ENCODE data around the gene GPR132.
A peak's percentile ranks its signal among the peaks of the same experiment; 100 is the strongest.

The GPR132 gene

DNA sequence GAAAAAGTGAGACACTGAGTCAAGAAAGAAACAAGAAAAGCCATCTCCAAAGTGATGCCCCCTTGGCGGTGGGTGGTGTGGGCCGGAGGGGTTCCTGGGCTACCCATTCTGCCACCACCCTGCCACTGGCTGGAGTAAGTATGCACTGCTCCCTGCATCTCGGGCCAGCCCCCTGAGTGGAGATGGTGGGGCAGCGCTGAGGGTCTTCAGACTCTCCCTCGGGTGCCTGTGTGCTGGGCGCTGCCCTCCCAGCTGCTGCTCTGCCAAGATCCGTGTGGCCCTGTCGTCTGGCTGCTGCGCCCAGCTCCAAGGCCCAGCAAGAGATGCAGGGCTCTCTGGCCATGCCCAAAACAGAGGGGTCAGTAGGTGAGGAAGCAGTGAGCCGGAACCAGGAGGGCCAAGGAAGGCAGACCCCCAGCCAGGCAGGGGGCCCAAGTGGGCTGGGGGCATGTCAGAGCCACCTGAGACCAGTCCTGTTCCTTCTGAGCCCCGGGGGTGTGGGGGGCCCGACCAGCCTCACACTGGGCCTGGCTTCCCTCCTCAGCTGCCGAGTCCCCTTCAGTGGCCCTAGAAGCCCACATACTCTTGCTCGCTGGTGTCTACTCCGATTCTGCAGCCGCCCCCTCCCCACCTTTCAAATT lies 5.2 kb downstream of the GPR132 start:
- DNase-seq, result no peak

DNA sequence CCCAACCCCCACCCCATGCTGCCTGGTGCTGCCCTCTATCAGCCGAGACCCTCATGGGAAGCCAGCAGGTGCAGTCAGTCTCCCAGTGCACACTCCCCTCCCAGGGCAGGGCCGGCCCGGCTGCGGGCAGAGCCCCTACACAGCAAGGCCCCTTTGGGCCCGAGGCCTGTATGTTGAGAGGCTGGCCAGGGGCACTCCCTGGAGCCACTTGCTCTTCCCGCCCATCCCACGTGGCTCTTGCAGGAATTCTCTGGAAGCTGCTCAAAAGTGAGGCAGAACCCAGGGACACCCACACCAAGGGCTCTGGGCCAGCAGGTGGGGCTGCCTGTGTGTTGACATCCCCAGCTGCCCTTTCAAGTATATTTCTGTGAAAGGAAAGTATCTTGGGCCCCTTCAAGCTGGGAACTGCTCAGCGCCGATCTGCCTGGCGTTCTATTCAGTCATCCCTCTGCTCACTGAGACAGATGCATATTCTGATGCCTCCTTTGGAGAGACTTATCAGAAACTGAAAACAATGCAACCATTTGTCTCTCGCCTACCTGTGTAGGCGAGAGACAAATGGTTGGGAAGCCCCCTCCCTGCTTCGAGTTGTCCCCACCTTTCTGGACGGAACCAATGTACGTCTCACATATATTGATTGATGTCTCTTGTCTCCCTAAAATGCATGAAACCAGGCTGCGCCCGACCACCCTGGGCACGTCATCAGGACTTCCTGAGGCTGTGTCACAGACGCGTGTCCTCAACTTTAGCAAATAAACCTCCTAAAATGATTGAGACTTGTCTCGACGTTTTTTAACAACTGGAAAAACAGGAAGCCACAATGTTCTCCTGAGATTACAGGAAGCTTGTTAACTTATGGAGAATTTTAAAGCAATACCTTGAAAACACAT lies 6.0 kb downstream of the GPR132 start:
- DNase-seq, result peak; percentile 81

DNA sequence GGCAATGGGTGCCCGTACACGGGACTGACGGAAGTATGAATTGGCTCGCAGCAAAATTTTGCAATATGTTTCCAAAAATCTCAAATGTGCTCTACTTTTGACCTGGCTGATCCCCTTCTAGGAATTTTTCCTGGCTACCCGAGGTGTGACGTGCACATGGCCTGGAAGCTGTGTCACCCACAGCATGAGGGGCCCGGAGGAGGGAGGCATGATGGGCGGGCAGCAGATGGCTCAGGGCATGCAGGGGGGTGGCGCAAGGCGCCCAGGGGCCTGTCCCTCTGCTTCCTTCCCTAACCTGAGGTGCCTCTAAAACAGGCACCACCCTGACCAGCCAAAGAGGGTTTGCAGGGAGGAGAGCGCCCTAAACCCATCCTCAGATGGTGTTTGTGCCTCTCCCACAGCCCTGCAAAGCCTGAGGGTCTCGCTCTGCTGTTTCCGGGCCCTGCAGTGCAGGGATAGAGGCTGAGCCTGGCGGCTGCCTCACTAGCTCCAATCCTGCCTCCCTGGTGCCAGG lies 6.7 kb downstream of the GPR132 start:
- no peak for DNase-seq

DNA sequence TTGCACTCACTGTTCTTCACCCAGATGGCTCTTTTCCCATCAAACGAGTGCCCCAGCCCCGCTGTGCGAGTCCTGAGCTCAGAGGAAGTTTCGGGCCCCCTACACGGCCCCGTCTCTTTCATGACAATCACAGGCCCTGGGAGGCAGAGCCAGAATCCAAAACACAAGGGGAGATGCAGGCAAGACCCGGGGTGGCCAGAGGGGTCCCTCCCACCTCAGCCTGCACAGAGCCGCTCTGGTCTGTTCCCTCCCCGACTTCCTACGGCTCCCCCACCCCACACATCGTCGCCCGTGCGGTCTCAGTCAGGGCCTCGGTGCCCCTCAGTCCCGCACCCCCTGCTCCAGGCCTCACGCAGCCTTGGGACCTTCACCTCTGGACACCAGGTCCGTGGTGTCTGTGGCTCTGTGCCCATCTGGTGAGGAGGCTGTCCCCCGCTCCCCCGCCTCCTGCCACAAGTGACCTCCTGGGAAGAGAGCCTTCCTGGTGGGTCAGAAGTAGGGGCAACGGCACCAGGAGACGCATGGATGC lies 8.9 kb downstream of the GPR132 start:
- no peak for DNase-seq

DNA sequence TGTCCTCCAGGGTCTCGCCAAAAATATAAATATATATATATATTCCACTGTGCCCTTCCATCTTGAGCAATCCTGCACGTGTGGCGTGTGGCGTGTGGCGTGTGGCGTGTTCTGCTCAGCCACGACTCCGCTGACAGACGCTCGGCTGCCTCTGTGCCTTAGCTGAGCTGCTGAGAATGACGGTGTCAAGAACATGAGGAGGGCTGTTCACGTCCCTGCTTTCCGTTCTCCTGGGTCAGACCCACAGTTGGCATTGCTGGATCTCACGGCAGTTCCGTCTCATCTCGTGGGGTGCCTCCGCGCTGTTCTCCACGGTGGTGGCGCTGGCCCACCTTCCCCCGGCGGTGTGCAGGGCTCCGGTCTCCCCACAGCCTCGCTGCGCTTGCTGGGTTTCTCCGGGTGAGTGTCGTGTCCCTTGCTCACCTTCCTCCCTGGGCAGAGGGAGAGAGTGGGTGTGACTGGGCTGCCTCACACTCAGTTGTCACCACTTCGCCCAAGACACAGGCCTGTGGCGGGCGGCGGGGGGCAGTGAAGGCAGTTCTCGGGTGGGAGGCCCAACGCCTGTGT lies 9.4 kb downstream of the GPR132 start:
- DNase-seq, result no peak

DNA sequence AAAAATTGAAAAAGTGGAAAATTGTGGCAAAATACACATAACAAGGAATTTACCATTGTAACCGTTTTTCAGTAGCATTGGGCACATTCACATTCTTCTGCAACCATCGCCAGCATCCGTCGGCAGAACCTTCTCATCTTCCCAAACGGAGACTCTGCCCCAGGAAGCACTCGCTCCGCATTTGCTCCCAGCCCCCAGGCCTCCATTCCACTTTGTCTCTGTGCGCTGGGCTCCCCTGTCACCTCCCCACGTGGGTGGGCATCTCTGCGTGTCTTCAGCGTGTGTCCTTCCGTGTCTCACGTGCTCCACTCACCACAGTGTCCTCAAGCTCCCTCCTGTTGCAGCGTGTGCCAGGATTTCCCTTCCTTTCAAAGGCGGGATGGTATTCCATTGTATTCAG lies 9.9 kb downstream of the GPR132 start:
- DNase-seq, result no peak

DNA sequence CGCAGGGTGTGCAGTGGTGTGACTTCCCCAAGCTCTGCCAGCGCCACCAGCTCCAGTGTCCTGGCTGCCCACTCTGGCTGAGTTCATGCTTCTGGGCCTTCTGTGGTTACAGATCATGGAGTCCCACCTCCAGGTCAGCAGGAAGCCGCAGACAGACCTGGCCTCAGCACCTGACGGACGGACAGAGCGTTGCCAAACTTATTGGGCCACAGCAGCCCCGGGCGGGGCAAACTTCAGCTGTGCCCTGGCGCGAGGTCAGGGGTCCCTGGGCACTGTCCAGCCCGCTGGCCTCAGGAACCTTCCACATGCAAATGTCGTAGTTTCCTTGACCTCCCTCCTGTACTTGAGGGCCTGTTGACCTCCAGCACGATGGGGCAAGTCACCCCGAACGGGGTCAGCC lies 11.2 kb downstream of the GPR132 start:
- no peak for DNase-seq

DNA sequence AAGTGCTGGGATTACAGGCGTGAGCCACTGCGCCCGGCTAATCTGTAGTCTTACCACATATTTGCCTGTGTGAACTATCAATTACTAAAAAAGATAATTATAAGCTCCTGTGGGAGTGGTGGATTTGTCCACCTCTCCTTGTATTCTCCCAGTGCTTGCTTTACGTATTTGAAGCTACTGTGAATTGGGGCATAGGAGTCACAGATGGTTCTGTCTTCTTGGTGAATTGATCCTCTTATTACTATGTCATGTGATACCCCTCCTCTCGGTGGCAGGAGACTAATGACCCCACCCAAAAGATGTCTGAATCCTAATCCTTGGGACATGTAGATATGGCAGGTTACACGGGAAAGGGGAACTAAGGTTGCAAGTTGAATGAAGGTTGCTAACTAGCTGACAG lies 11.8 kb downstream of the GPR132 start:
- no peak for DNase-seq

DNA sequence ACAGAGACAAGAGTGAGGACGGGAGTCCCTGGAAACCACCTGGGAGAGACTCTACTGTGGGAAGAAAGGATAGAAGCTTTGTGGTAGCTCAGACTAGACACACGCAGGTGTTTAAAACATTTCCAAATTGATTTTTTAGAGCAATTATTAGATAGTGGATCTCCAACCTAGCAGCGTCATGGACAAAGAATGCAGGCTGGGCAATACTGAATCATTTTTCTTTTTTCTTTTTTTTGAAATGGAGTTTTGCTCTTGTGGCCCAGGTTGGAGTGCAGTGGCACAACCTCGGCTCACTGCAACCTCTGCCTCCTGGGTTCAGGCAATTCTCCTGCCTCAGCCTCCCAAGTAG lies 13.1 kb downstream of the GPR132 start:
- DNase-seq, result no peak

DNA sequence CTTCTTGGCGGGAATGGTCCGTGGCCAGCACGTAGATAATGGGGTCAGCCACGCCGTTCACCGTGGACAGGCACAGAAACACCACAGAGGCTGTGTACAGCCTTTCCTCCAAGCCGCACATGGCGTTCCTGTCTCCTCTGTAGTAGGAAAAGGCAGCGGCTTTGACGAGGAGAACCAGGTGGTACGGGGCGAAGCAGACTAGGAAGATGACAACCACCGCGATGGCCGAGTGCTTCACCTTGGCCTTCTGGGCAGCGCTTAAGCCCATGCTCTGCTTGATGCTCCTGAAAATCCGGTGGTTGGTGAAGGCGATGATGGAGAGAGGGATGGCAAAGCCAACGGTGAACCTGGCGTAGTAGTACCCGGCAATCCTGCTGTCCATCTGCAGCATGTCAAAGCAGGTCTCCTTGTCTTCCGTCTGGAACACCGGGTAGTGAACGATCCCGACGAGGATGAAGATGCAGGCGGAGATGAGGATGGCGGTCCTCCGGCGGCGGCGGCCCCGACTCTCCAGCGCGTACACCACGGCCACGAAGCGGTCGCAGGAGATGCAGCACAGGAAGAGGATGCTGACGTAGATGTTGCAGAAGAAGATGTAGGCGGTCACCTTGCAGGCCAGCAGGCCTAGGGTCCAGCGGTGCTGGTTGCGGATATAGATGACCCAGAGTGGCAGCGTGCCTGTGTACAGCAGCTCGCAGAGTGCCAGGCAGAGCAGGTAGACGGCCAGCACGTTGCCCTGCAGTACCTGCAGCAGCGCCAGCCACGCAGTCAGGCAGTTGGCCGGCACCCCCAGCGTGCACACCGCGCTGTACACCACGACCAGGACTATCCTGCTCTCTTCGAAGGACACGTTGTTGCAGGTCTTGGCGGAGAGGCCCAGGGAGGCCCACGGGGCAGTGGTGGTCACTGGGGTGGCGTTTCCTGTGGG lies 13.8 kb downstream of the GPR132 start:
- DNase-seq, result no peak

DNA sequence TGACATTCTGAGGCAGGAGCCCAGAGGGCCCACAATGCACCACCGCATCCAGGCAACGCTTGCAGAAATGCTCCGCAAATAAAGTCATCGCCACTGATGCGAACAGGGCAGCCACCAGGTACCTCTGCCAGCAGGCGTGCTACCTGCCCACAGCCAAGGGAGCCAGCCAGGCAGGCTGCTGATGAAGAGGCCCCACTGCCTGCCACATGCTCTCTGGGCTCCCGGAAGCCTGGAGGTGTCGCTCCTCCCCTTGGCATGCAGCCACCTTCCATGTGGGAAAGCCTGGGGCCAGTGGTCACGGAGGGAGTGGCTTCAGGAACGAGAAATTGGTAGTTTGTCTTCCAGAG lies 14.7 kb downstream of the GPR132 start:
- DNase-seq, result no peak

DNA sequence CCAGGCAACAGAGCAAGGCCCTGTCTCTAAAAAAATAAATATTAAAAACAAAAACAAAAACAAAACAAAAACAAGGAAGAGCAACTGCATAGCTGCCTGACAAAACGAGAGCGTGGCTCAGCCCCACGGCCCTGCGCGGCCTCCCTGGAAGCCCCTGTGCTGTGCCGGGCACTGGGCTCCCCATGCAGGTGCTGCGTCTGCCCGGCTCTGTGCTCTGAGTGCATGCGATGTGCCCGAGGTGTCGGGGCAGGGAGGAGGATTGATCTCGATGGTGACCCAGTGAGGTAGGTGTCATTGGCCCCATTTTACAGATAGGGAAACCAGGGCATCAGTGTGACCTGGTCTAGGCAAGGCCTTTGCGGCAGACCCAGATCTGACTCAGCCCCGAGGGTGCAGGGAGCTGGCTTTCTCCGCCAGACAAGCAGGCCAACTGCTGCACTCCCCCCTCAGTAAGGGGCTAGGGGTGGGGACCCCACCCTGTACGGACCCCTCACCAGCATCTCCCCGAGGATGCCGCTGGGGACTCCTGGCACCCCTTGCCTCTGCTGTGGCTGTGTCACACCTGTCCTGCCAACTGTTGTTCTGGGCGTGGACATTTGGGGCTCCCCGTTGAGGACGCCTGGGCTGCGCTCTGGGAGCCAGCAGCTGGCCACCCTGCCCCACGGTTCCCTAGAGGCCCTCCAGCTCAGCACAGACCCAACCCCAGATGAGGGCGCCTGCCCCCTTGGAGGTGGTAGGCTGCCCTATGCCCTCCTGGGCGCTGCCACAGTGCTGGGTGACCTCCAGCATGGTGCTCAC lies 15.3 kb downstream of the GPR132 start:
- DNase-seq, result no peak

DNA sequence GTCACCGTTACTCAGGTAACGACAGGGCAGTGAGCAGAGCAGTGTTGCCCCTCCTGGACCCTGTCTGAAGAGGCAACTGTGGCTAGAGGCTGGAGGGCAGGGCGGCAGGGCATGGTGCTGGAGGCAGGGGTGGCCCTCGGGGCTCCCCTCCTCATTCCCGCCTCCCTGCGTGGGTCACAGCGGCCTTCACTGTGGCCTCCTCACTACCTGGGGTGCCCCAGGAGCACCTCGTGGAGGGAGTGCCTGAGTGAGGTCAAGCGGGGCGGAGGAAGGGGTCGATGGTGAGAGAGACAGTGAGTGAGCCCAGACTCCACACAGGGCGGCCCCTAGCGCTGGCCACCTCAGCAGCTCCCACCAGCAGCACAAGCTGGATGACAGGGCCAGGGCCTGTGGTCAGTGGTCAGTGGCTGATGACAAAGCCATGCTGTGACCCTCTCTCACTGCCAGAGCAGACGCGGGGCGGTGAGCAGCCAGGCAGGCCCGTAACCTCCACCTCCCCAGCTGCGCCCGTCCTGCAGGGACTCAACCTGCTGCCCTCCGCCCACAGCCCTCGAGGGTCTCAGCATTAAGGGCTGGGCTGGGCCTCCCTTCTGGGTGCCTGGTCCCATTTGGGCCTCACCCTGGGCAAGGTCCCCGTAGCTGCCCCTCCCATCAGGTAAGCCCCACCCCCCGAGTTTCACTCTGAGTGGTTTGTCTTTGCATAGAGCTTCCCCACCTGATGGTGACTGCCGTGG lies 17.8 kb downstream of the GPR132 start:
- no peak for DNase-seq

DNA sequence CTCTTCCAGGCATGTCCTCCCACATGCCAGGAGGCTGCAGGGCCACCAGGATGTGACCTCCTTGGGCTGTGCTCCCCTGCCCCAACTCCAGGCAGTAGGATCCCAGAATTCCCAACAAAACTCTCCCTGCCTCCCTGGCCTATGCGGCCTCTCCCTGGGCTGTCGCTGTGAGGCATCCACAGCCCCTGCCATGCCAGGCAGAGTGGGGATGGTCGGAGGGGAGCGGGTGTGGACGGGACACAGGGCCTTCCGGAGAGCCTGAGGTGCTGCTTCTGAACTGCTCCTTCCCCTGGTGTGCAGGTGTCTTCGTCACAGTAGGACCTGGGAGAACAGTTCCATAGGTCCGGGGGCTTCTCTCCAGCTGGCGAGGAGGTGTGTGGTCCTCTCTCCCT lies 18.3 kb downstream of the GPR132 start:
- no peak for DNase-seq

DNA sequence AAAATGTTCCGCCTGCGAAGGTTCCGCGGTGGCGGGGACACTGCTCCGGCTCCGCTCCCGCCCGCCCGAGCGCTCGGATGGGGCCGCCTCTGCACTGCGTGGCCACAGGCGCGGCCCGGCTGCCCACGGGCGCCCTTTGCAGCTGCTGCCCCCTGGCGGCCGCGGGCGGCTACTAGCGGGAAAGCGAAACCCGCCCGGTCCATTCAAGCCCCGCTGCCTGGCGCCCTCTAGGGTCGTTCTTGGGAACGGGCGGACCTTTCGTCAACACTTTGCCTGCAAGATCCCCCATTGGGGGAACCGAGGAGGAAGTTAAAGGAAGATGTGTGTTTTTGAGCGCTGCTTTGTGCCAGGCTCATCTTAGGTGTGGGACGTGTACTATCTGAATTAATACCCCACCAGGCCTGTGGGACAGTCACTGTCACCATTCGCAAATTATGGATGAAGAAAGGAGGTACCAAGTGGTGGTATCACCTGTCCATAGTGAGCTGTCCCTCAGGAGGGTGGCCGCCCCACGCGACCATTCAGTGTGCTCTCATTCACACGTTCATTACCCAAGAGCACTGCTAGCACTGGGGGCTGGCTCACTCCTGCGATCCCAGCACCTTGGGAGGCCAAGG lies 19.4 kb downstream of the GPR132 start:
- DNase-seq, result peak; percentile 85

DNA sequence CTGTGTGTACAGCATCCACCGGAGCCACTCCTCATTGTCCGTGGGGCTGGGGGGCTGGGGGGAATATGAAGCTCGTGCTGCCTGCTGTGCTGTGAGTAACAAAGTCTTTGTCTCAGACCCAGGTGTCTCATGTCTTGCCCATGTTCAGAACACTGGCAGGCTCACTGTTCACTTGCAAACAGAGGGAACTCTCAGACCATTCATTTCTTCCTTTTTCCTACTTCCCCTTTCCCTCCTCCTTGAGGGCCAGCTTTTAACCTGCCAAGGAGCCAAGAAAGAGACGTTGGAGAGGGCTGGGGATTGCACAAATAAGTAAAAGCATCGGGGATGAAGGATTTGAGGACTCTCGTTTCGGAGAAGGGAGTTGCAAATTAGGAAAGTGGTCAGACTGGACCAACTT lies 21.6 kb downstream of the GPR132 start:
- no peak for DNase-seq

DNA sequence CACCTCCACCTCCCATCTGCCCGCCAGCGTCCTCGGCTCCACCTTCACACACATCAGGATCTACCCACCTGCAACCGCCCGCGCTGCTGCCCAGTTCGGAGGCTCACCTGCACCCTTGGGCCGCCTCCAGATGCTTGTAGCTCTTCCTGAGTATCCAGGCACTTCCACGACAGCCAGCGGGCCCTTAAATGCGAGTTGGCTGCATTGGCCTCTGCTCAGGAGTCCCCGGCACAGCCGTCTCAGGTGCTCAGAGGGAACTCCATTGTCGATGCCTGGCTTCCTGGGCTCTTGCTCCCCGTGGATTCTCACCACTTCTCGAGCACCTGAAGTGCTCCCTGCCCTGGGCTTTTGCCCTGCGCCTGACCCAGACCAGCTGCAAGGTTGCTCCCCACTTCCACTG lies 22.4 kb downstream of the GPR132 start:
- DNase-seq, result no peak

DNA sequence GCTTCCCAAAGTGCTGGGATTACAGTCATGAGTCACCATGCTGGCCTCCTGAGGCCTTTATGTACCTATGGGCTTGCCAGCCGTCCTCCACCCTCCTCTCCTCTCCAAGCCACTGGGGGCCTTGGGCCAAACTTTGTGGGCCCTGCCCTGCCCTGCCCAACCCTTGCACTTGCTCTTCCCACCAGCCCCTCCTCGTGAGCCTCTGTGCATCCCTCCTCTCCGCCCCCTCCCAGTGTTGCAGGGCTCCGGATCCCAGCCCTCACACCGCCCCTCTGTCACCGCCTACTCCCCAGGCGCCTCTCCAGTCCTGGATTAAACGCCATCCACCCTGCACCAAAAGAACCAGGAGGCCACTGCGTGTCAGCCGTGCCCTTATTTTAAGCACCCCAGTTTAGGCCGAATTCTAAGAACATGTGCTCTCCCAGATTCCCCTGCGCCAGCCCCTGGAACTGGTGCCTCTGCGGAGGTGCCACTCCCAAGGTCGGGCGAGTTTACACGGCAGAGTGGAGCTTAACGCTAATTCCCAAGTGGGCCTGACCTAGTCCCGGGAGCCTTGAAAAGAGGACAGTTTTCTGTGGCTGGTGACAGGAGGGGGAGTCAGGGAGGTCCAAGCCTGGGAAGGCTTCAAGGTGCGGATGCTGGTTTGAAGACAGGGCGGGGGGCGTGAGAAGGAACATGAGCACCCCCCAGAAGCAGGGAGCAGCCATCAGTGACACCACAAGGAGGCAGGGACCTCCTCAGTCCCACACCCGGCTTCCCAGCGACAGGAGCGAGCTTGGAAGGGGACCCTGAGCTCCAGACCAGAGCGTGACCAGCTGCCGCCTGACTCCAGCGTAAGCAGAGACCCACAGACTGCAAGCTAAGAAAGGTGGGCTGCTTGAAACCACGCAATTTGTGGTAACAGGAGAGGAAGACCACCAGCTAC lies 23.1 kb downstream of the GPR132 start:
- no peak for DNase-seq

DNA sequence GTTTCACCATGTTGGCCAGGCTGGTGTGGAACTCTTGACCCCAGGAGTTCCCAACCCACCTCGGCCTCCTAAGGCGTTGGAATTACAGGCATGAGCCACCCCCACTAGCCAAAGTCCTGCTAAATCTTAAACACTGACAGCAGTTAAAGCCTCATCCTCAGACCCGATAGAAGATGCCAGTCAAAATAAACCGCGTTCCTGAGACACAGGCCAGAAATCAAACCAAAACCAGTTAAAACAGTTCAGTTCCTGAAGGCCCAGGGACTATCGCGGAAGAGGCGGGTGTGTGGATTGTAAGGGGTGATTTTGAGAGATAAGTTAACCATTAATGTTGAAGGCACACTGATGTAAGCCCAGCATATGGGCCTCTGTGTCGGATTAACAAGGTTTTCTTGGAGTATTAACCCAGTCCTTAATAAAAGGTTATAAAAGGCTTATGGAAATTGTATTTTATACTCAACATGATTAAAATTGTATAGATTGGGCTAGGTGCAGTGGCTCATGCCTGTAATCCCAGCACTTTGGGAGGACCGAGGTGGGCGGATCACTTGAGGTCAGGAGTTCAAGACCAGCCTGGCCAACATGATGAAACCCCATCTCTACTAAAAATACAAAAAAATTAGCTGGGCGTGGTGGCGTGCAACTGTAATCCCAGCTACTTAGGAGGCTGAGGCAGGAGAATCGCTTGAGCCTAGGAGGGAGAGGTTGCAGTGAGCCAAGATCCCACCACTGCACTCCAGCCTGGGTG lies 25.6 kb downstream of the GPR132 start:
- DNase-seq, result no peak
